KMS-11 (cell line): Measurements from ENCODE around the gene KLHL18.

ENCODE experiments used
- H2AFZ ChIP-seq: fragments of 200-600 bp; sonication (generic); 2 replicates; pipeline ENCODE4 v1.6.1; 2016; ENCODE audit warnings: antibody characterized with exemption, mixed run types, low read depth
- H3K27ac ChIP-seq: fragments of 200-600 bp; sonication (generic); 2 replicates; pipeline ENCODE4 v1.6.1; 2016; ENCODE audit warnings: mild to moderate bottlenecking, mixed run types
- H3K27me3 ChIP-seq: fragments of 200-600 bp; sonication (generic); 2 replicates; pipeline ENCODE4 v1.6.1; 2017; ENCODE audit warnings: mild to moderate bottlenecking, low read depth, mixed run types, moderate library complexity; ENCODE audit not compliant: insufficient read depth
- H3K36me3 ChIP-seq: fragments of 200-600 bp; sonication (generic); 2 replicates; pipeline ENCODE4 v1.6.1; 2017; ENCODE audit warnings: mild to moderate bottlenecking, mixed run types; ENCODE audit not compliant: insufficient read depth
- H3K4me1 ChIP-seq: fragments of 200-600 bp; sonication (generic); 2 replicates; pipeline ENCODE4 v1.6.1; 2016; ENCODE audit warnings: mild to moderate bottlenecking, low read depth, mixed run types; ENCODE audit not compliant: poor library complexity, severe bottlenecking
- H3K4me2 ChIP-seq: fragments of 200-600 bp; sonication (generic); 2 replicates; pipeline ENCODE4 v1.7.0; 2016; ENCODE audit warnings: mild to moderate bottlenecking, mixed run types
- H3K4me3 ChIP-seq: fragments of 200-600 bp; sonication (generic); IDR thresholded peaks from 2 replicates; pipeline ENCODE4 v1.6.1; 2017; ENCODE audit warnings: low read depth, low read length, mixed read lengths; ENCODE audit not compliant: insufficient read depth
- H3K79me2 ChIP-seq: fragments of 200-600 bp; sonication (generic); 2 replicates; pipeline ENCODE4 v1.6.1; 2016; ENCODE audit warnings: low read depth, mixed run types; ENCODE audit not compliant: insufficient read depth
- H3K9ac ChIP-seq: fragments of 200-600 bp; sonication (generic); 2 replicates; pipeline ENCODE4 v1.6.1; 2016; ENCODE audit warnings: mild to moderate bottlenecking, mixed run types
- H4K20me1 ChIP-seq: fragments of 200-600 bp; sonication (generic); 2 replicates; pipeline ENCODE4 v1.6.1; 2016; ENCODE audit warnings: mild to moderate bottlenecking, mixed run types; ENCODE audit not compliant: insufficient read depth
- TF ChIP-seq, protein P1 (sequence below): fragments of 200-600 bp; sonication (generic); conservative IDR thresholded peaks from 2 replicates; pipeline ENCODE4 v1.6.1; 2017; ENCODE audit warnings: low read depth, mild to moderate bottlenecking, antibody characterized with exemption, low read length, moderate library complexity, mixed read lengths

Gene KLHL18

DNA sequence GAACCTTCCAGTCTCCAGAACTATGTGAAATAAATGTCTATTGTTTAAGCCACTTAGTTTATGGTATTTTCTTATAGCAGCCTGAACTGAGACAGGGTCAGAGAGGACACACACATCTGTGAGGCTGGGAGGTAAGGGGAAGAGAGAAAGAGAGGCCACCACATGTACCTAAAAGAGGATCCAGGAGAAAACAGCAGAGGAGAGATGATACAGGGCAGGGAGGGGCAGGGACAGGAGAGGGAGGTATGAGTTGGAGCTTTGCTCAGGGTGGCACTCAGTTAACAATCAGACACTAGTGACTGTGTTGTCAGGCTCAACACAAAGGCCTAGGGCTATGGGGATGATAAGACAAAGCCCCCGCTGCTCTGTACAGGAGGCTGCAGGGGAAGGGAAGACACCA lies 17.7 kb upstream of the KLHL18 start:
- H2AFZ ChIP-seq, result no peak overlapping the region
- TF ChIP-seq, protein P1, sequence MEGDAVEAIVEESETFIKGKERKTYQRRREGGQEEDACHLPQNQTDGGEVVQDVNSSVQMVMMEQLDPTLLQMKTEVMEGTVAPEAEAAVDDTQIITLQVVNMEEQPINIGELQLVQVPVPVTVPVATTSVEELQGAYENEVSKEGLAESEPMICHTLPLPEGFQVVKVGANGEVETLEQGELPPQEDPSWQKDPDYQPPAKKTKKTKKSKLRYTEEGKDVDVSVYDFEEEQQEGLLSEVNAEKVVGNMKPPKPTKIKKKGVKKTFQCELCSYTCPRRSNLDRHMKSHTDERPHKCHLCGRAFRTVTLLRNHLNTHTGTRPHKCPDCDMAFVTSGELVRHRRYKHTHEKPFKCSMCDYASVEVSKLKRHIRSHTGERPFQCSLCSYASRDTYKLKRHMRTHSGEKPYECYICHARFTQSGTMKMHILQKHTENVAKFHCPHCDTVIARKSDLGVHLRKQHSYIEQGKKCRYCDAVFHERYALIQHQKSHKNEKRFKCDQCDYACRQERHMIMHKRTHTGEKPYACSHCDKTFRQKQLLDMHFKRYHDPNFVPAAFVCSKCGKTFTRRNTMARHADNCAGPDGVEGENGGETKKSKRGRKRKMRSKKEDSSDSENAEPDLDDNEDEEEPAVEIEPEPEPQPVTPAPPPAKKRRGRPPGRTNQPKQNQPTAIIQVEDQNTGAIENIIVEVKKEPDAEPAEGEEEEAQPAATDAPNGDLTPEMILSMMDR, result no peak
- H3K4me3 ChIP-seq, result no peak overlapping the region
- no peak overlapping the region for H3K4me2 ChIP-seq
- H3K9ac ChIP-seq, result no peak overlapping the region
- H3K79me2 ChIP-seq, result no peaks in the 10 kb centered on the region
- H3K4me1 ChIP-seq, result peaks cover 18% of the 10 kb centered on the region
- H3K27me3 ChIP-seq, result no peaks in the 10 kb centered on the region
- no peaks in the 10 kb centered on the region for H4K20me1 ChIP-seq
- H3K27ac ChIP-seq, result no peak overlapping the region
- H3K36me3 ChIP-seq, result no peaks in the 10 kb centered on the region

DNA sequence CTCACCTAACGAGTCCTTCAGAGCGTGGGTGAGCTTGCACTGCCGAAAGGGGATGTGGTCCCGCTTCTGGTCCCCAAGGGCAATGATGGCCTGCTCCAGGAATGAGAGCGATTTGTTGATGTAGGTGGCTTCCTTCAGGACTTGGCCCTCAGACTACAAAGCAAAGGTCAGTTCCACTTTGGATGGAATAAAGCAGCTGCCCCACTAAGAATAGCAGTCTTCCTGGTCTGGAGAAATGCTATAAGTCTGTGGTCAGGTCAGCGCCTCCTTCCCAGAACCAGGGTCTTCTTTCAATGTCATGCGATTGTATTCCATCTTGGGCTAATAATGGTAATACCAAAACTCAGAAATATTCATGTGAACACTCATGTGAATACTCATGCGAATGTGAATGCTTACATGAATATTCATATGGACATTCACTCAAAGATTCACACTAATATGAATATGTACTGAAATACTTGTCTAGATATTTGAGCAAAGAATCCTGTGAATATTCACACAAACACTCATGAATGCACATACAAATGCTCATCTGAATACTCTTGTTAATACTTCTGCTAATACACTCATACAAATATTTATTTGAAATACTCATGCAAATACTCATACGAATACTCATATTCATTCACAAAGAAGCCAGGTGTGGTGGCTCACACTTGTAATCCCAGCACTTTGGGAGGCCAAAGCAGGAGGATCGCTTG lies 16.9 kb upstream of the KLHL18 start:
- no peaks in the 10 kb centered on the region for H3K36me3 ChIP-seq
- no peaks in the 10 kb centered on the region for H3K79me2 ChIP-seq
- H3K4me2 ChIP-seq, result peak overlapping the region; percentile 48; the same call in 1 of the 2 replicates

DNA sequence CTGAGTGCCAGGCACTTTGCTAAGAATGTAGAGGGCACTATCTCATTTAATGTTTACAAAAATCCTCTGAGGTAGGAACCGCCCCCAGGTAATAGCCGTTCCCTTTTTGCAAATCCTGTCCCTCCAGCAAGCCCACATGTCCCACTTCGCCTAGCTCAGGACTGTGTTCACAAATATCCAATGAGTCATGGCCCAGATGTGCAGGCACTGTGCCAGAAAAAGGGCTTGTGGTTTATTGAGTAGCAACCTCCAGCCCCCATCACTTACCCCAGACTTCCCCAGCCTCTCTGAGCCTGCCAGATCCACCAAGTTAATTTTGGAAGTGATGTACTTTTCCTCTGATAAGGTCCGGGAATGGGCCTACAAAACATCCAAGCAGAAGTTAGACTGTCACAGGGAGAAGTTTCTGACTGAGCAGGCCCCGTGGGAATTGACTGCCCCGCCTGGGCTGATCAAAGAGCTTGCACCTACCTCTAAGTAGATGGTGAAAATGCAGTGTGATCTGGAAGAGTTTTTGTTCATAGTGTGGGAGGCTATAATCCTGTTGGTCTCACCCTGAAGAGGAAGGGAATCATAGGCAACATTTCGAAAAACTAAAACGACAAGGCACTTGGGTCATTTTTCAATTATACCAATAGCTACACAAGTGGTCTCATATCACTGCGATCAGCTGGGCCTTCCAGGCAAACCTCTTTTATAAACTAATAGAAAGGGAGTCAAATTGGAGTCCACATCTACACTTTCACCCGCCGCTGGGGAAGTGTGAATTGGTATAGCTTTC lies 15.8 kb upstream of the KLHL18 start:
- Histone ChIP-seq H2AFZ (no peak overlapping the region; the same call in 1 of the 2 replicates), H3K79me2 (no peaks in the 10 kb centered on the region), H3K4me2 (peak overlapping the region; percentile 48), H3K27me3 (no peaks in the 10 kb centered on the region), H3K27ac (no peak overlapping the region; the same call in 1 of the 2 replicates), H3K36me3 (no peaks in the 10 kb centered on the region), H3K9ac (no peak overlapping the region), H3K4me3 (no peak overlapping the region), H3K4me1 (peaks cover 18% of the 10 kb centered on the region), H4K20me1 (no peaks in the 10 kb centered on the region)
- TF ChIP-seq, protein P1, result no peak

More for the DNA sequence above, 16.9 kb upstream of the KLHL18 start:
- TF ChIP-seq, protein P1, result no peak
- Histone ChIP-seq H3K4me1 (peaks cover 18% of the 10 kb centered on the region), H3K9ac (no peak overlapping the region), H4K20me1 (no peaks in the 10 kb centered on the region), H2AFZ (no peak overlapping the region; the same call in 1 of the 2 replicates), H3K4me3 (no peak overlapping the region), H3K27ac (no peak overlapping the region), H3K27me3 (no peaks in the 10 kb centered on the region)

DNA sequence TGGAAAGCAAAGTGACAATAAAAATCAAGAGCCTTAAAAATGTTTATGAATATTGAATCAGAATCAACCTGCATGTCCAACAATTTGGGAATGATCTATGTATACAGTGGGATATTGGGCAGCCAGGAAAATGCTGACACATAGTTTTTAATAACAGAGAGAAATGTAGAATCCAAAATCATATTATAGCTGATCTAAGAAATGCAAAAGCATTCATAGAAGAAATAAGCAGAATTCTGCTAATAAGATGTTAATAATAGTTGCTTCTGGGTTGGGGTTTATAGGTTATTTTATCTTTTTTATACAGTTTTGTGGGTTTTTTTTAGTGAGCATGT lies 15.3 kb upstream of the KLHL18 start:
- Histone ChIP-seq H3K4me1 (peaks cover 18% of the 10 kb centered on the region), H4K20me1 (no peaks in the 10 kb centered on the region), H3K9ac (no peak overlapping the region), H3K36me3 (no peaks in the 10 kb centered on the region), H3K79me2 (no peaks in the 10 kb centered on the region), H3K27me3 (no peaks in the 10 kb centered on the region), H3K27ac (no peak overlapping the region), H2AFZ (no peak overlapping the region), H3K4me3 (no peak overlapping the region), H3K4me2 (peak overlapping the region; percentile 48; the same call in 1 of the 2 replicates)
- TF ChIP-seq, protein P1, result no peak
